Measurements from ENCODE around the gene NAGA. TPM values are rescaled to one million over a fixed set of nuclear protein-coding genes. Genes with fewer than 3 reads are reported as not detected.

Gene NAGA
- polyA plus RNA-seq, 3 donors = 22.9 to 27.3 (median 25.1) TPM

- DNase-seq (ENCODE audit: low read depth in 3 of 3, low spot score in 2 of 3) = no peak
Observed at GRCh38 chr22:42050641-42051180, 19.9 kb downstream of the NAGA start.

- no peak for DNase-seq (ENCODE audit: low read depth in 3 of 3, low spot score in 2 of 3)
Observed at GRCh38 chr22:42041784-42042183, 28.8 kb downstream of the NAGA start.

GRCh38 chr22:42039271-42039670 is 31.3 kb downstream of the NAGA start:
- no peak for DNase-seq (ENCODE audit: low read depth in 3 of 3, low spot score in 2 of 3)

GRCh38 chr22:42035256-42035655 is 35.4 kb downstream of the NAGA start:
- DNase-seq (ENCODE audit: low read depth in 3 of 3, low spot score in 2 of 3) = no peak

- DNase-seq (ENCODE audit: low read depth in 3 of 3, low spot score in 2 of 3) = no peak
Observed at GRCh38 chr22:42033263-42034181, 37.1 kb downstream of the NAGA start.

GRCh38 chr22:42026705-42027104 is 43.9 kb downstream of the NAGA start:
- no peak for DNase-seq (ENCODE audit: low read depth in 3 of 3, low spot score in 2 of 3)

- no peak for DNase-seq (ENCODE audit: low read depth in 3 of 3, low spot score in 2 of 3)
Observed at GRCh38 chr22:42025421-42025820, 45.2 kb downstream of the NAGA start.

GRCh38 chr22:42022162-42022847 is 48.3 kb downstream of the NAGA start:
- DNase-seq (ENCODE audit: low read depth in 3 of 3, low spot score in 2 of 3) = no peak

GRCh38 chr22:42021571-42021970 is 49.0 kb downstream of the NAGA start:
- no peak for DNase-seq (ENCODE audit: low read depth in 3 of 3, low spot score in 2 of 3)

GRCh38 chr22:42018224-42018623 is 52.4 kb downstream of the NAGA start:
- no peak for DNase-seq (ENCODE audit: low read depth in 3 of 3, low spot score in 2 of 3)

GRCh38 chr22:42016111-42016510 is 54.5 kb downstream of the NAGA start:
- no peak for DNase-seq (ENCODE audit: low read depth in 3 of 3, low spot score in 2 of 3)

- no peak for DNase-seq (ENCODE audit: low read depth in 3 of 3, low spot score in 2 of 3)
Observed at GRCh38 chr22:42013385-42013784, 57.2 kb downstream of the NAGA start.

GRCh38 chr22:42010778-42011177 is 59.8 kb downstream of the NAGA start:
- DNase-seq (ENCODE audit: low read depth in 3 of 3, low spot score in 2 of 3) = no peak

Other genes with a start within 250 kb of the NAGA start
- 10 to 100 TPM; 85.5 to 93.2 (median 90.2) TPM for gene SREBF2, start 237.7 kb downstream of the NAGA start, polyA plus RNA-seq (ENCODE audit: insufficient read length in 3 of 3)
- gene SHISA8, start 155.7 kb downstream of the NAGA start, polyA plus RNA-seq (ENCODE audit: insufficient read length in 3 of 3) = under 1 TPM; 0.22 to 0.42 (median 0.25) TPM
- 1 to 10 TPM in 2 of 3 donors, under 1 TPM in 1; 0.94 to 1.3 (median 1.1) TPM for gene TNFRSF13C, start 144.0 kb downstream of the NAGA start, polyA plus RNA-seq (ENCODE audit: insufficient read length in 3 of 3)
- gene CENPM, start 123.7 kb downstream of the NAGA start, polyA plus RNA-seq (ENCODE audit: insufficient read length in 3 of 3) = 10 to 100 TPM in 2 of 3 donors, 1 to 10 TPM in 1; 9.4 to 12.0 (median 10.9) TPM
- 1 to 10 TPM; 5.7 to 7.2 (median 6.9) TPM for gene SEPTIN3, start 101.4 kb downstream of the NAGA start, polyA plus RNA-seq (ENCODE audit: insufficient read length in 3 of 3)
- 1 to 10 TPM; 3.2 to 3.4 (median 3.4) TPM for gene WBP2NL, start 72.0 kb downstream of the NAGA start, polyA plus RNA-seq (ENCODE audit: insufficient read length in 3 of 3)
- gene PHETA2, start 3.4 kb upstream of the NAGA start, polyA plus RNA-seq (ENCODE audit: insufficient read length in 3 of 3) = 10 to 100 TPM in 2 of 3 donors, 1 to 10 TPM in 1; 9.8 to 10.3 (median 10.1) TPM
- gene SMDT1, start 8.9 kb upstream of the NAGA start, polyA plus RNA-seq (ENCODE audit: insufficient read length in 3 of 3) = 100 to 1,000 TPM in 2 of 3 donors, 10 to 100 TPM in 1; 67.7 to 129 (median 100) TPM
- gene NDUFA6, start 20.0 kb upstream of the NAGA start, polyA plus RNA-seq (ENCODE audit: insufficient read length in 3 of 3) = 100 to 1,000 TPM; 119 to 121 (median 120) TPM
- gene CYP2D6, start 60.0 kb upstream of the NAGA start, polyA plus RNA-seq (ENCODE audit: insufficient read length in 3 of 3) = 1 to 10 TPM; 1.9 to 3.4 (median 2.1) TPM
- 10 to 100 TPM; 26.2 to 27.0 (median 26.5) TPM for gene TCF20, start 199.8 kb upstream of the NAGA start, polyA plus RNA-seq (ENCODE audit: insufficient read length in 3 of 3)

All from right renal cortex interstitium (tissue), 3 donors.